SU-DHL-6 (cell line): ENCODE measurements around the gene CABLES2.

ENCODE experiments used
- CTCF ChIP-seq: fragments of 200-600 bp; sonication (generic); IDR thresholded peaks from one replicate; pipeline ENCODE4 v1.5.1; 2017; ENCODE audit warnings: antibody characterized with exemption, mild to moderate bottlenecking, low read length, moderate library complexity; ENCODE audit not compliant: insufficient read depth, poor library complexity, severe bottlenecking
- EZH2phosphoT487 ChIP-seq: fragments of 200-600 bp; sonication (generic), shearing (Covaris generic); conservative IDR thresholded peaks from 2 replicates; pipeline ENCODE4 v1.6.1; 2018; ENCODE audit warnings: mild to moderate bottlenecking, antibody characterized with exemption, low read length, moderate library complexity, mixed read lengths

GRCh38 chr20:62386383-62387218 is 20.5 kb downstream of the CABLES2 start, which contains the start of gene RPS21:
- TF ChIP-seq CTCF (no peak), EZH2phosphoT487 (no peak)
